ENCODE results near the gene DOK3.
"Not testable (repeated sequence)": the region's sequence is repeated elsewhere in the genome, so short reads cannot be mapped to it uniquely, and the experiment has no call there.

DOK3 gene

DNA sequence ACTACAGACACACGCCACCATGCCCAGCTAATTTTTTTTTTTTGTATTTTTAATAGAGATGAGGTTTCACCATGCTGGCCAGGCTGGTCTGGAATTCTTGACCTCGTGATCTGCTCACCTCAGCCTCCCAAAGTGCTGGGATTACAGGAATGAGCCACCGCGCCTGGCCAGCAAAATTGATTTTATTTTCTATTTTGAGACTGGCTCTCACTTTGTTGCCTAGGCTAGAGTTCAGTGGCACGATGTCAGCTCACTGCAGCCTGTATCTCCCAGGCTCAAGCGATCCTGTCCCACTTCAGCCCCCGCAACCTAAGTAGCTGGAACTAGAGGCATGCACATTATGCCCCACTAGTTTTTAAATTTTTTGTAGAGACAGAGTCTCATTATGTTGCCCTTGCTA, 24.8 kb upstream of the DOK3 start:
- not testable (repeated sequence) for DNase-seq

DNA sequence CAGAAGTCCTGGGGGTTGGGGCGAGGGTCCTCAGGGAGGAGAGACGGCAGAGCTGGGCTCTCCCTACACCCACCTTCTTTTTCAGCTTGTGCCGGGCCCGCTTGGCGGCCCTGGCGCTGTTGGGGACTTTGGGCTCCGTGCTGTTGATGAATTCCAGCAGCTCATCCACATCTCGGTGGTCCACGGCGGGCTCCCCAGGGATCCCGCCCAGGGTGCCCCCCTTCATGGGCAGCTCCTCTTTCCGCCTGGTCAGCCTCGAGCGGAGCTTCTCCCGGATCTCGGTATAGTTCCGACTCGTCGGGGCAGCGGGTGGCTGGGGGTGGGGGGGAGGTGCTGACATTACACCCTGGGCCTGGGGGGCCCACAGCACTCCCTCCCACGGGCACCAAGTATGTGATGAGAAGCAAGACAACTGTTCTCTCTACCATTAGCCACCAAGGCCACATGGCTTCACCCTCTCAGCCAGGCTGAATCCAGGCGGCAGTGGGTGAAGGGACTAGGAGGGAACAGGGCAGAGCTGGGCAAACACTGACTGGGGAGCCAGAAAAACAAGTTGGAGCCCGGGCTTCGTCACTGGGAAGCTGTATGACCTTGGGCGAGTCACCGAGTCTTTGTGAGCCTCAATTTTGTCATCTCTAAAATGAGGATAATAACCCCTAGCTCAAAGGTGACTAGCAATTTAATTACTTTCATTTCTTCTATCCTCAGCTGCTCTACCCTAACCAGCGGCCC, 21.7 kb upstream of the DOK3 start:
- DNase-seq: no peak

DNA sequence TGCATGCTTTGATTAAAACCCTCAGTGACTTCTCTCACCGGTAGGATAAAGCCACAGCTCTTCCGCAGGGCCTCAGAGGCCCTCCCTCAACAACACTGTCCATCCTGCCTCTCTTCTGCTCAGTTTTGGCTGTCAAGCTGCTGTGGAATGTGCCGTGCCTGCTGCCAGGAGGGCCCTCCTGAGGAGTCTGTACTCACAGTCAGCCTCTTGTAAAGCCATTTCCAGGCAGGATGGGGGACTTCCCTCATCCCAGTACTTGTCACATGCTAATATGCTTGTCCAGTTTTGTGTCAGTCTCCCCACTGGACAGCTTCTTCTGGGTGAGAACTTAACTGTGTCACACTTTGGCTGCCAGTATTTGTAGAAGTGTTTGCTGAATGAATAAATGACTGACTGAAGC, 21.0 kb upstream of the DOK3 start:
- no peak for DNase-seq

DNA sequence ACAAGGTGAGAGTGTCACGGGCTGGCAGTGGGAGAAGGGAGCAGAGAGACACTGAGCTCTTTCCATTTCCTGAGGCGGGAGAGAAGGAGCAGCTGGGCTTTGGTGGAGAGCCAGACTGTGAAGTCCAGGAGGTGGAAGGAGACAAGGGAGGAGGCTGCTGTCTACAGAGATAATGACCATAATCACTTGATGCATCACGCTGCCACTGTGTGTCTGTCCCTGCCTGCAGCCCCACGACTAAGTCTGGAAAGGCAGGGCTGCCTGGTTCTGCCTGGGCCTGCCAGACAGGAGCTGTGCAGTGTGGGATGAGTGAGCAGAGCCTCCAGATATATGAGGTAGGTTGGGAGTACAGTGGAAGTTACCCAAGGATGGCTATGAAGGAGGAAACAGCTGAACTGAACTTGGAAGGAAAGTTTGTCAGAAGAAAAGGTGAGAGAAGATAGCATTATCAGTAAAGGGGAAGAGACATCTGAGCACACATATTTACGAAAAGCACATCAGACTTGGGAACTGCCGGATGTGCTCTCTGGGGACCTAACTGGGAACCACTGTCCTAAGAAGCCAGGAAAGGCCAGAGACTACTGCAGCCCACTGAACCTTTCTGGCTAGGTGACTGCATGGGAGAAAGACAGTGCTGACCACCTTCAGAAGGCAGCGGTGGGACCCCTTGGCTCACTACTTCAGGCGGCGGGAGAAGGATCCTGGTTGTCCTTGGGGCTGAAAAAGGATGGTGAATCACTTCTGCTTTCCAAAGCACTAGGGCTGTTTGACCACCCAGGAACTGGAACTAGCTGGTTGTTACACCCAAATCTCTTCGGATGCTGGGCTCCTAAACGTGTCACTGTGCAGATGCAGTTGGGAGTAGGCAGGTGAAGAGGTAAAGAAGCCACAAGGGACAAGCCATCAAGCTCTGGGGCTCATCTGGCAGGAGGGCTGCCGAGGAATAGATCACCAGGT, 19.9 kb upstream of the DOK3 start:
- no peak for DNase-seq

DNA sequence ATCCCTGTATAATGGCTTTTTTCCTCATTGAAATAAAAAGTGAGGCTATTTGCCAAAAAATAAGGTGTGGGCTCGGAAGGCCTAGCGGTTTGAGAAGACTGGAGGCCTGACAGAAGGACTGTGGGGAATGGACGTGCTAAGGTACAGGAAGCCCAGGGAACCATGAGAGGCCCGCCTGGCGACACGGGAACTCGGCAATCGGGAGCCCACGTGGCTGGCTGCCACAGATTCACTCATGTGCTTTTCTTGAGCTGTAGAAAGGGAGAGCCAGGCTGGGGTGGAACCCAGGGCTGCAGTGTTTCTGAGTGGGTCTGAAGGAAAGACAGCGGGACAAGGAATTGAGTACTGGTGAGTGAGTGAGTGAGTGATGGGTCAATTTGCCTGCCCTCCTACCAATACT, 19.0 kb upstream of the DOK3 start:
- DNase-seq: no peak

DNA sequence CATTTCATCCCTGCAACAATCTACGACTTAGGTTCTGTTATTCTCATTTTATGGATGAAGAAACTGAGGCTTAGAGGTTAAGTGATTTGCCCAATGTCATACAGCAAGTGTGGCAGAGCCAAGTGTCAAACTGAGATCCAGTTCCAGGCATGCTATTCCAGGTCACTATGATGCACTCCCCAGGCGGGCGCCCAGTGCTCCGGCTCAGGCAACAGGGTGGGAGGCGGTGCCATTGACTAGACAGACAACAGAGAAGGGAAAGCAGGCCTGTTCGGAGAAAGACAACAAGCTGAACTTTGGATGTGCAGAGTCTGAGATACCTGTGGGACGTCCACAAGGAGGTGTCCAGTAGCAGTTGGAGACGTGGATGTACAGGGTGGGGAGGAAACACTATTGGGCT, 18.0 kb upstream of the DOK3 start:
- no peak for DNase-seq

DNA sequence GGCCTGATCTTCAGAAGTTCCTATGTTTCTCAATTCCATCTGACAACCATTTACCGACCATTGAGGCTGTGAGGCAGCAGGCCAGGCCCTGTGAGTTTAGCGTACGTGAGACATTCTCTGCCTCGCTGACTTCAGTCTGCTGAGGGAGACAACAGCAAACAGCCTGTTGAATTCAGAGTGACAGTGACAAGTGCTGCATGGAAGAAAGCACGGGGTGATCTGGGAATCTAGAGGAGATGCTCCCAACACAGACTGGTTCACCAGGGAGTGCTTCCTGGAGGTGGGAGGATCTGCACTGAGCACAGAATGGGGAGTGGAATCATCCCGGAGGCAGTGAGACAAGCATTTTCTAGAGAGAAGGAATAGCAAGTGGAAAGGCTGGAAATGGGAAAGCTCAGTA, 17.2 kb upstream of the DOK3 start:
- DNase-seq: no peak

DNA sequence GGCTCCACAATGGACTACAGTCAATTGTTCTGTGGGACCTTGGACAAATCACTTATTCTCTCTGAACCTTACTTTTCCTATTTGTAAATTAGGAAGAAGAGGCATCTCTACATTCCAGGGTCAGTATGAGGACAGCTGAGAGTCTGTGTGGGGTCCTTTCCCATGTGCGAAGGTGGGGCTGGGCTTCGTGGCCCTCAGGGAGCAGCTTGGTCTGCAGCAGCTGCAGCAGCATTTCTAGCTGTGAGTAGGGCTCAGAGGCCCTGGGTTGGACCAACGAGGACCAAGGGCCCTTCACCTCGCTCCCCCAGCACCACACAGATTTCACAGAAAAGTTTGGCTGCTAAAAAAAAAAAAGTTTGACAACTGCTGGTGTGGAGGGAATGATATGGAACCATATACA, 16.6 kb upstream of the DOK3 start:
- no peak for DNase-seq

DNA sequence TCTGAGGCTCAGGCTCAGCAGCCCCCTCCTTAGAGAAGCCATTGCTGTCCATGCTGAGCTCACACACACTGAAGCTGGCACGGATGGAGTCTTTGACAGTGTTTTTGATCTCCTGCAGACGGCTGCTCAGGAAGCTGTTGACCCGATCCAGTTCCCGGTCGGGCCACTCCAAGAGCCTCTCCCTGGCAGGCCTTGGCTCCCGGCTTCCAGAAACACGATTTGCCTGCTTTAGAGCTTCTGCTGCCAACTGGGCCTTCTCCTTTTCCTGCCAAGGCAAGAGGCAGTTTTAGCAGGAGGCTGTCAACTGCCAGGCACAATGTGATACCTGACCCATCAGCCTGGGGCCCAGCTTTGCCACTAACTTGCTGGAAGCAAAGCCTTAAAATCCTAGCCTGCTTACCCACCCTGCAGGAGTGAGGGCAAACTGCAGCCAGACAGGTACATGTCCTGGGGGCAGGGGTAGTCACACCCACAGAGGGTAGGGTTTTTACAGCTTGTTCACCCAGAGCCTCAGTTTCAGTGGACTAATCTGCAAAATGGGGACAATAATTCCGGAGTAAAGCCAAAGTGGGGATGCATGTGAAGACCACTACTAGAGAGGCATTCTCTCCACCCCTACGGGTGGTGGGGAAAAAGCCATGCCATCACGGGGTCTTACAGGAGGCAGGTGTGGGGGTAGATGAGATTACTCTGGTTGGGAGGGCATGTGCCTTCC, 15.5 kb upstream of the DOK3 start:
- DNase-seq: no peak

DNA sequence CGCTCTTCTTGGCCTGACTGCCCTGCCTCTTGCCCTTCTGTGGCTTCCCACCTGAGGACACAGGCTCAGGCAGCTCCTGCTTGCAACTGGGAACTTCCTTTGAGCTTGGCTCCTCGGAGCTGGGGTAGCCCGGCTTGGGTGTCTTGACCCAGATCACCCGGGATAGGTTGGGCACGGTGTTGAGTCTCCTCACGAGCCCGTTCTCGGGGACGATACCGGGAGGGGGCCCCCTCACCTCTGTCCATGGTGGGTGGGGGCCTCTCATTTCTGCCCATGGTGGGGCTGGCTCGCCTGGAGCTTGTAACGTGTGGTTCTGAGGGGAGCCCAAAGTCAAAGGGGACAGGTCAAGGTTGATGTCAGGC, 14.9 kb upstream of the DOK3 start:
- DNase-seq: no peak

DNA sequence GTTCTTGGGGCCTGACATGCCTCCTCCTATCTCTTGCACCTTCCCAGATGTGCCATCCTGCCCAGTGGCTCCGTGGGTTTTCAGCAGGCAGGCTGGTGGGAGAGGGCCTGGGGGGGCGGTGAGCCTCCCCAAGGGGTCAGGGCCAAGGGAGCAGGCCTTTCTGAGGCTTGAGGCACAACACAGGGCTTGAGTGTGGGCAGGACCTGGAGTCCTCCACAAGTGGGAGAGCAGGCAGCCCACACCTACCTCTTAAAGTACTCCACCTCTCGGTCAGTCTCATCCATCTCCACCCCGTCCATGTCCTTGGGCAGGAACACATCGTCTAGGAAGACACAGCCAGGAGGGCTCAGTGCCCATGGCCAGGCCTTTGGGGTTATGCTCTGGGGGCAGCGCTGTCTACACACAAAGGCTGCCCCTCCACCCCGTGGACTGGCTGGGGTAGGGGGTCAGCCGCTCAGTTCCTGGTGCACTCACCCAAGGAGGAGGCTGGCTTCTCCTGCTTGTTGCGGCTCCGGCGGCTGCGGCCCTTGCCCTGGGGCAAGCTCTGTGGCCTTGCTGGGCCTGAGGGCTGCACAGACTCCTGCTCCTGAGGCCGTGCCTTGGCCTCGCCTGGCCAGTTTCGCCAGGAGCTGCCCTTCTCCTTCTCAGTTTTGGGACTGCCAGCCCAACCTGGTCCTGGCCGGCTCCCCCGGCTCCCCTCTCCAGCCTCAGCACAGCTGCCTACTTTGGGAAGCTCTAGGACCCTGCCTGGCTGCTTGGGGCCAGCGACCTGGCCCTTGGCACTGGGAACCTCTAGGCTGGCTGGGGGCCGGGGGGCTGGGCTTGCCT, 14.3 kb upstream of the DOK3 start:
- DNase-seq: no peak

DNA sequence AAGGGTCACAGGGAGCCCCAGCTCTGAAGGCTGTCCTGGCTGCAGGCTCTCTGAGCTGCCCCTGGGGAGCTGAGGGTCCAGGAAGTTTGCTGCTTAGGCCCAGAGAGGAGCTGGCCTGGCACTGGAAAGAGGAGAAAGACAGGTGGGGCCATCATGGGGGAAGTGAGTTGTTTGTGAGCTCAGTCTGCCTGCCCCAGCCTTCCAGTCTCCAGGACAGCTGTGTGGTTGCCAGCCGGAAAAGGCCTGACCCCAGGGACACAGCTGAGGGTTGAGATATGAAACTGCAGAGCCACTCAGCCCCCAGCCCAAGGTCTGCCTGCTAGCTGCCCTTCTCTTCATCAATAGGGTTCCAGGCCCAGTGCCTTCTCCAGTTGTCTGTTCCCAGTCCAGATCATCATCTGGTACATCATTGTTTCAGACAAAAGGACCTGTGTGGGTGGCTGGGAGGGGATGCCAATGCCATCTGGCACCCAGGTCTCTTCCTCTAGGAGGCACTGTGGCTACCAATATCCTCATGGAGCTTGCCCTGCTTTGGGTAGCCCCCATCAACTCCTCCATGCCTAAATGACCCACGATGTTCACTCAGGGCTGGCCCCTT, 11.4 kb upstream of the DOK3 start:
- DNase-seq: no peak

DNA sequence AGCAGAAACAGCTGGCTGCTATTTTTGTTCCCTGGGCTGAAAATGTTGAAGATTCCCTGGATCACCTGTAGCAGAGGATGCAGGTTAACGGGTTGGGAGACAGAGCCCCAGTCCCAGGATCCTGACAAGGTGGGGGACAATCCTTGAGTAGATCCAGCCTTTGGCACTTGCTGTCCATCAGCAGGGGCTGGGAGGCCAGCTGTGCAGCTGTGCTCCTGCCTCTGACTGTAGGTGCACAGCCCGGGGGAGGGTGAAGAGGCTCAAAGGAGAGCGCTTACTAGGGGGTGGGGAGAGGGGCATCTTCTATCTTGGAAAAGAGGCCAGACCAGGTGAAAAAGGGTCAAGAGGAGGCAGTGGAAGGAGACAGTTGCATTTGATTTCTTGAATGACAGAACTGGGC, 10.6 kb upstream of the DOK3 start:
- no peak for DNase-seq

DNA sequence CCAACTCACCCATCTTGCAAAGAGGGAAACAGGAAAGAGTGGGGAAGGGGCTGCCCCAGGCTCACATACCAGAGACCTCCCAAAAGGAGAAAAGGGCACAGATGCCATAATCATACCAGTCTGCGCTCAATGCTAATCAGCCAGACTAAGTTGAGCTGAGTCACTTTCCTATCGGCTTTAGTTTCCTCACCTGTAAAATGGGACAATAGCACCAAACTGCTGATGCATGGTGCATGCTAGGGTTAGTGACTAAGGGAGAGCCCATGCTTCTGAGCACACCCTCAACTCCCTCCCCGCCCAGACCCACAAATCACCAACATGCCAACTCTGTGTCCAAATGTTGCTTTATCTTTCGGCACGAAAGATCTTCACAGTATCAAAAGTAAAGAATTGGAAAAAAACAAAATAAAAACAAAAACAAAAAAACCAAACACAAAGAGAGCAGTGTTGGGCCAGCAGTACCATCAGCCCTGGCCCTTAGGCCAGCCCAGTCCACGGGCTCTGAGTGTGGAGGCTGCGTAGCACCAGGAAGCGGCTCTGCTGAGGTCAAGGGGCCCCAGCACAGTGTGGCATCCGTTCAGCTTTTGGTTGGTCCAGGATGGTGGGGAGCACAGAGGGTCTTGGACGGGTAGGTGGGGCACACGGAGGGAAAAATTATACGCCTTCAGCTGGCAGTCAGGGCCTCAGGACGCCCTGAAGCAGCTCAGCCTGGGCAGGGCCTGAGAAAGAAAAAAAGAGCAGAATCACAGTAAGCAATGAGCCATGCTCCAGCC, 10.0 kb upstream of the DOK3 start:
- DNase-seq: no peak

DNA sequence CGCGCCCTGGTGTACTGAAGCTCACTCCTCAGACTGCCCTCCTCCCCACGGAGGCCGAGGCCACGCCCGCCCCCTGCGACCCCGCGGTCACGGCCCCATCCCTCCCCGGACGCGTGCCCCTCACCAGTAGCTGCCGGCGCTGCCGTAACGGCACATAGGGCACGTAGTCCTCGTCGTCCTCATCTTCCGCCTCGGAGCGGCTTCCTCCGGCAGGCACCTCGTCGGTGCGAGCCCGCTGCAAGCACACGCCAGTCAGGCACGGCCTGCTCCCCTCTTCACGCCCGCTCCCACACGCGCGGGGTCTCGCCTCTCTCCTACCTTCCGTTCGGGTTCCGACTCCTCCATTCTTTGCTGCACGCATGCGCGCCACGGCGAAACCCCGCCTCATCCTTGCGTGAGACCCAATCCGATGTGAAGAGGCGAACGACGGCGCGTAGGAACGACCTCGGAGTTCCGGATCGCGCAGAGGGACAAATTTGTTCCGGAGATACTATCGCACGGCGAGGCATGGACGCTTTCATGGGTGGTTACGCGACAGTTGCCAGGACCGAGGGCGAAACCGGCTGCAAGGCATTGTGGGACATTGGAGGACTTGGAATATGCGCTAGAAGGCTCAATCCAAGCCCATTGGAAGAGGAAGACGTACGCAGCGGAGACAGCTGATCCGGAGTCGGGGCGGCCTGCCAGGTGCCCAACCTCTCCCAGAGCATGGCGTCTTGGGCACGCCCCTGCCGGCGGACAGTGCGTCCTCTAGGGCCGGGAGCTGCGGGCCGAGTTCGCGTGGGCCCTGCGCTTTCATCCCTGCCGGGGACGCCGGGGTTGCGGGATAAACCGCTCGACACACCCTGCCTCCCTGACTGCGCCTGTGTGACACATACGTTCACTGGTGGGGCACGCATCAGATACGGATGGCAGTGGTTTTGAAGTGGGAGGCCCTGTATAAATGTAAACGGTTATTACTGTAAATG, 7.3 kb upstream of the DOK3 start, which contains the start of gene DDX41:
Gene DDX41, minus strand, starts transcription at position 361 of the 968 bp plus-strand sequence. Its CDS starts 16 bp downstream, at position 345.
- DNase-seq: peak; percentile 91

DNA sequence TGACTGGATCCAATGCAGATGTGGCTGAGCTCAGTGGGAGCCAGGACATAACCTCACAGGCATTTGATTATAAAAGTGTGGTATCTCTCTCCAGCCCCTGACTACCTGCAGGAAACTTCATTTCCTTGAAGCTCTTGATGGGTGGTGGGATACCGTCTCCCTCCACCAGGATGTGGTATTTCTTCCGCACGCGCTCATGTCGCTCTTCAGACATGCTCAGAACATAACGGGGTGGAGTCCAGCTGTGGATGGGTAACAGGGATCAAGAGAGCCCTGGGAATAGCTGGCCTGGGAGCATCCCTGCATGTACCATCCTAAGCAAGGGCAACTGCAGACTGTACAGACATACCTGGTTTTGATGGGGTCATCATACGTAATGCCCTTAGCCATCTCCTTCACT, 6.0 kb upstream of the DOK3 start:
- DNase-seq: no peak

DNA sequence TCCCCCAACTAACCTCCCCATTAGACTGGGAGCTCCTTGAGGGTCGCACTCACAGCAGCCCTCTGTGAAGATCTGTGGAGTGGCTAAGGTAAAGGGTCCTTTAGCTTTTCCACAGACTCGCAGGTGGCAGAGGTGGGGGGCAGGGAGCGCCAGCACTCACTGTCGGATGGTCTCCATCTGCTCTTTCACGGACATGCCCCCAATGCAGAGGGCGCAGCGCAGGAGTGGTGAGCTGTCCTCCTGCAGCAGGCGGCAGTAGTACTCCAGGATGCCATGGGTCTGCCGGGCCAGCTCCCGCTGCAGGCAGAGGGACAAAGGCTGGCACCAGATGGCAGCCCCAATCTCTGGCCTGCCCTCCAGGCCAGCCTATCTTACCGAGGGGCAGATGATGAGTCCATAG, 4.9 kb upstream of the DOK3 start:
- no peak for DNase-seq

DNA sequence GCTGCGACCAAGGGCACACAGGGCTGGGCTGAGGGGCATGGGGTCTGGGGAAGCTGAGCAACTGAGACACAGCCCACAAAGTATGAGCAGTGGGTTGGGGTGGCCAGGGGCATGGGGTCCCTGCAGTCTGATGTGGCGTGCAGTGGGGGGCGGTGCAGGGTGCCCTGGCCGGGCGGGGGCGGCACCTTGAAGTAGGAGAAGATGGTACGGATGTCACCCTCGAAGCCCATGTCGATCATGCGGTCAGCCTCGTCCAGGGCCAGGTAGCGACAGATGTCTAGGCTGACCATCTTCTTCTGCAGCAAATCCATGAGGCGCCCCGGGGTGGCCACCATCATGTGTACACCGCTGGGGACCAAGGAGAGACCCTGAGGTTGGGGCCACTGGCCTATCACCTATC, 3.9 kb upstream of the DOK3 start:
- DNase-seq: no peak

DNA sequence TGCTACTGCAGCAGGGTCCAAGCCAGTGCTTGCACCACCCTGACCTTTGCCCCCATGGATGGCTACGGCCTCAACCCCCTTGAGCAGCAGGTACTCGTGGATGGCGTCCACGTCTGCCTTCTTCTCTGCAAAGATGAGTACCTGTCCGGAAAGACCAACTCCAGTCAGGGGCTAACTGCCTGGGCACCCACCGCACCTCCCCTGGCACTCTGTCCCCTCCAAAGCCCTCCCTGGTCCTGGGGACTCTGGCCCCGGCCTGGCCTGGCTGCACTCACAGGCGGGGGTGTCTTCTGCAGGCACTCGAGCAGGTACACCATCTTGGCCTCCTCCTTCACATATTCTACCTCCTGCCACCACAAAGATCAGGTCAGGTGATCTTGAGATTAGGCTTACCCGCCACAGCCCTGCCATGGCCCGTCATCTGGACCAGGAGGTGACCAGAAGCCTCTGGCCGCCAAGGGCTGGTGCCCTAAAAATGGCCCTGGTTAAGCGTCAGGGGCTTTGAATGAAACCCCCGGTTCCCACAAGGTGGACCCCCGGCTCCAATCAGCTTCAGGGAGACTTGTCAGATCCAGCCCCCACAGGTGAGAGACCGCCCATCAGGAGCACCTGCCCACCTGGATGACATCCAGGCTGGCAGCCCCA, 3.2 kb upstream of the DOK3 start:
- DNase-seq: no peak
